Heart left ventricle (tissue), 13 donors: ENCODE measurements around the gene TYW1.
"Not testable (repeated sequence)": the region's sequence is repeated elsewhere in the genome, so short reads cannot be mapped to it uniquely, and the experiment has no call there.

ENCODE experiments used
- POLR2A ChIP-seq, 2 donors: fragments of 450-650 bp; IDR thresholded peaks; one replicate each; pipeline ENCODE4 v1.6.1; 2017; ENCODE audit warnings: antibody characterized with exemption in 2 of 2, mild to moderate bottlenecking in 2 of 2, moderate library complexity in 2 of 2
- TF ChIP-seq, protein P1 (sequence below), 12 donors: fragments of 200-600 bp; sonication (generic) in 4 of 12; IDR thresholded peaks; one replicate each; pipeline versions ENCODE4 v1.5.0 to v1.8.0; 2018 to 2022; ENCODE audit warnings: antibody characterized with exemption in 12 of 12, mild to moderate bottlenecking in 5 of 12
- donor health status: ischemic (EF 13 %, LVEDD 7.1; RV severe dilation, severe dysfunction).
- donor health status: DM: no; HTN: yes; CAD: no.
- donor health status: DM: no; HTN: no; CAD: no.
- donor health status: ischemic (EF 25% LVEDD 6.9; RV normal size, moderate dysfunction).
- donor health status: ischemic (EF 25% LVEDD 5.7; RV mildly dilated, moderate dysfunction).
- donor health status: ischemic (EF 35%, LVEDD 5.7; RV mildly dilated, moderate dysfunction).
- donor health status: nonischemic (EF 11% LVEDD 7.7; RV severe dilation, severe dysfunction).
- donor health status: DM: yes; HTN: yes; CAD: no.
- donor health status: PGD.
- donor health status: ischemic (EF 29% LVEDD 5.4; RV normal size, mild dysfunction).
- donor health status: nonischemic (EF 23%, LVEDD 6.1; RV moderate dilation, normal function).

DNA sequence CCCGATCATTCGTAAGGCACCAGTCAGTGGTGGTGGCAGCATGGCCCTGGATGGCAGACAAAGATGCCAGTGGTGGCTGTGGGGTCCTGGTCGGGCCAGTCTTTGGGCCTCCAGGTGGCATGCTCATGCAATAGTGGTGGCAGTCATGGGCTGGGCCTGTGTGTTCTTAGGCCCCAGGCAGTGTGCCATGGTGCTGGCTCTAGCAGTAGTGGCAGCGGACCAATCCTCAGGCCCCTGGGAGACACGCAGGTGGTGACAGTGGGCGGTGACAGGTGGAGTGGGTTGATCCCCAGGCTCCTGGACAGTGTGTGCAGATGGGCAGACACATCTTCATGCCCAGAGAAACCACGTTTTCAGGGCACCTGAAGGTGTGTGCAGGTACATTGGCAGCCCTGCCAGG, 159.4 kb downstream of the TYW1 start:
- TF ChIP-seq, protein P1, sequence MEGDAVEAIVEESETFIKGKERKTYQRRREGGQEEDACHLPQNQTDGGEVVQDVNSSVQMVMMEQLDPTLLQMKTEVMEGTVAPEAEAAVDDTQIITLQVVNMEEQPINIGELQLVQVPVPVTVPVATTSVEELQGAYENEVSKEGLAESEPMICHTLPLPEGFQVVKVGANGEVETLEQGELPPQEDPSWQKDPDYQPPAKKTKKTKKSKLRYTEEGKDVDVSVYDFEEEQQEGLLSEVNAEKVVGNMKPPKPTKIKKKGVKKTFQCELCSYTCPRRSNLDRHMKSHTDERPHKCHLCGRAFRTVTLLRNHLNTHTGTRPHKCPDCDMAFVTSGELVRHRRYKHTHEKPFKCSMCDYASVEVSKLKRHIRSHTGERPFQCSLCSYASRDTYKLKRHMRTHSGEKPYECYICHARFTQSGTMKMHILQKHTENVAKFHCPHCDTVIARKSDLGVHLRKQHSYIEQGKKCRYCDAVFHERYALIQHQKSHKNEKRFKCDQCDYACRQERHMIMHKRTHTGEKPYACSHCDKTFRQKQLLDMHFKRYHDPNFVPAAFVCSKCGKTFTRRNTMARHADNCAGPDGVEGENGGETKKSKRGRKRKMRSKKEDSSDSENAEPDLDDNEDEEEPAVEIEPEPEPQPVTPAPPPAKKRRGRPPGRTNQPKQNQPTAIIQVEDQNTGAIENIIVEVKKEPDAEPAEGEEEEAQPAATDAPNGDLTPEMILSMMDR (IDR thresholded peaks at IDR 0.05) = not testable (repeated sequence)
- not testable (repeated sequence) for TF ChIP-seq POLR2A (IDR thresholded peaks at IDR 0.05)
